Astrocyte (in vitro differentiated cells and primary cell): Measurements from ENCODE around the gene LMNB1.

ENCODE experiments used
- EZH2 ChIP-seq: IDR thresholded peaks from 2 replicates; pipeline ENCODE4 v1.6.1; 2012; ENCODE audit warnings: mild to moderate bottlenecking, low read length, inconsistent platforms; ENCODE audit not compliant: insufficient read depth
- TF ChIP-seq, protein P1 (sequence below): IDR thresholded peaks from 2 replicates; pipeline ENCODE4 v1.5.1; 2011; ENCODE audit warnings: low read depth, mild to moderate bottlenecking, inconsistent platforms, low read length, moderate library complexity; ENCODE audit not compliant: insufficient read depth

DNA sequence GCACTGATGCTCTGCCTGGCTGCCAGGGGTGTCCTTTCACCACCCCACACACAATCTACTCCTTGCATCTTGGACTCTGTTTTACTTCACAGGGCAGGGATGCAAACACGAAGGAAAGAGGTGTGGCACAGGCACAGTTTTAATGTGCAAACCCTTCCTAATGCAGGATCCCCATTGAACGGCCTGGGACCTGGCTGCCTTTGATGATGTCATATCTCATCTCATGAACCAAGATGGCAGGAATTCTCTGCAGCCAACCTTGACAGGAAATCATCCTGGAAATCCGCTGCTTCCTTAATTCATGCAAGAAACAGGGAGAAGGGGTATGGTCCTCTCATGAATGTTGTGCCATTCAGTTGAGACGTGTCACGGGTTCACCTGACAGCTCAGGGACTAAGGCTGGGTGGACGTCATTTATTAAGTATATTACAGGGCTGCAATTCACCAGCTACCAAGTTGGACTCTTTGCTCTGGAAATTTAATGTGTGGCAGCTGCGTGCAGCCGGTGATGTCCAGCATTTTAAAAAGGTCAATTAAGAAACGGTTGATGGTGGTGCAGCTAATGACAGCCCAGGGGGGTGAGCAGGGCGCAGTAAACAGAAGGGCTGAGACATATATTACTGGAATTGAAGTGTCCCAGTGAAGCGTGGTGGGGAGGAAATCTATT lies 91.5 kb downstream of the LMNB1 start:
- TF ChIP-seq, protein P1, sequence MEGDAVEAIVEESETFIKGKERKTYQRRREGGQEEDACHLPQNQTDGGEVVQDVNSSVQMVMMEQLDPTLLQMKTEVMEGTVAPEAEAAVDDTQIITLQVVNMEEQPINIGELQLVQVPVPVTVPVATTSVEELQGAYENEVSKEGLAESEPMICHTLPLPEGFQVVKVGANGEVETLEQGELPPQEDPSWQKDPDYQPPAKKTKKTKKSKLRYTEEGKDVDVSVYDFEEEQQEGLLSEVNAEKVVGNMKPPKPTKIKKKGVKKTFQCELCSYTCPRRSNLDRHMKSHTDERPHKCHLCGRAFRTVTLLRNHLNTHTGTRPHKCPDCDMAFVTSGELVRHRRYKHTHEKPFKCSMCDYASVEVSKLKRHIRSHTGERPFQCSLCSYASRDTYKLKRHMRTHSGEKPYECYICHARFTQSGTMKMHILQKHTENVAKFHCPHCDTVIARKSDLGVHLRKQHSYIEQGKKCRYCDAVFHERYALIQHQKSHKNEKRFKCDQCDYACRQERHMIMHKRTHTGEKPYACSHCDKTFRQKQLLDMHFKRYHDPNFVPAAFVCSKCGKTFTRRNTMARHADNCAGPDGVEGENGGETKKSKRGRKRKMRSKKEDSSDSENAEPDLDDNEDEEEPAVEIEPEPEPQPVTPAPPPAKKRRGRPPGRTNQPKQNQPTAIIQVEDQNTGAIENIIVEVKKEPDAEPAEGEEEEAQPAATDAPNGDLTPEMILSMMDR: no peak
- TF ChIP-seq EZH2: no peak
